ENCODE measurements around the gene MAPKBP1.

The MAPKBP1 gene

GRCh38 chr15:41856262-41856661 lies 82.0 kb downstream of the MAPKBP1 start:
- Histone ChIP-seq H3K79me1 (ENCODE audit: low read length) (no peaks in the 10 kb centered on the region), H3K23ac (ENCODE audit: low read length) (no peak overlapping the region), H3K36me3 (ENCODE audit: control insufficient read depth in 1 of 2, insufficient read depth in 2 of 2, low read length in 2 of 2) (no peaks in the 10 kb centered on the region), H3K4me3 (ENCODE audit: low read depth, low read length) (no peak overlapping the region), H4K8ac (ENCODE audit: low read depth, low read length) (no peak overlapping the region), H3K4ac (ENCODE audit: low read depth, low read length) (no peak overlapping the region), H3K14ac (ENCODE audit: low read length) (no peak overlapping the region), H3K9ac (ENCODE audit: low read length) (no peak overlapping the region), H2AFZ (ENCODE audit: insufficient read depth, low read length, poor library complexity) (no peak overlapping the region), H3K27ac (ENCODE audit: low read depth, low read length) (no peak overlapping the region), H4K12ac (ENCODE audit: low read depth, low read length) (no peak overlapping the region), H3K4me2 (ENCODE audit: low read length) (no peak overlapping the region), H2BK5ac (ENCODE audit: low read depth, low read length, poor library complexity) (no peak overlapping the region), H3K4me1 (ENCODE audit: control insufficient read depth in 1 of 2, insufficient read depth in 2 of 2, low read length in 2 of 2) (no peaks in the 10 kb centered on the region), H4K91ac (ENCODE audit: low read depth, low read length) (no peak overlapping the region), H2BK12ac (ENCODE audit: low read length) (no peak overlapping the region), H3K27me3 (ENCODE audit: insufficient read depth, low read length) (no peaks in the 10 kb centered on the region), H2BK120ac (ENCODE audit: insufficient read depth, low read length, poor library complexity) (no peak overlapping the region), H3K79me2 (ENCODE audit: control insufficient read depth, insufficient read depth, low read length, poor library complexity) (no peaks in the 10 kb centered on the region), H3K18ac (ENCODE audit: low read length) (no peak overlapping the region), H3K9me3 (ENCODE audit: insufficient read depth, low read depth, low read length) (no peaks in the 10 kb centered on the region), H2AK5ac (ENCODE audit: low read length) (no peak overlapping the region)
- no peak for DNase-seq
- WGBS (ENCODE audit: extremely low coverage, insufficient coverage, insufficient read length) = no CpG with 5 or more reads among the region's 17 CpGs

GRCh38 chr15:41856716-41857115 lies 82.4 kb downstream of the MAPKBP1 start:
- Histone ChIP-seq H3K79me1 (ENCODE audit: low read length) (no peaks in the 10 kb centered on the region), H4K91ac (ENCODE audit: low read depth, low read length) (no peak overlapping the region), H3K4me1 (ENCODE audit: control insufficient read depth in 1 of 2, insufficient read depth in 2 of 2, low read length in 2 of 2) (no peaks in the 10 kb centered on the region), H2BK120ac (ENCODE audit: insufficient read depth, low read length, poor library complexity) (no peak overlapping the region), H2BK5ac (ENCODE audit: low read depth, low read length, poor library complexity) (no peak overlapping the region), H3K27me3 (ENCODE audit: insufficient read depth, low read length) (no peaks in the 10 kb centered on the region), H3K4ac (ENCODE audit: low read depth, low read length) (no peak overlapping the region), H3K4me3 (ENCODE audit: low read depth, low read length) (no peak overlapping the region), H2BK12ac (ENCODE audit: low read length) (no peak overlapping the region), H4K8ac (ENCODE audit: low read depth, low read length) (no peak overlapping the region), H2AFZ (ENCODE audit: insufficient read depth, low read length, poor library complexity) (no peak overlapping the region), H3K4me2 (ENCODE audit: low read length) (no peak overlapping the region), H4K12ac (ENCODE audit: low read depth, low read length) (no peak overlapping the region), H3K9me3 (ENCODE audit: insufficient read depth, low read depth, low read length) (no peaks in the 10 kb centered on the region), H3K18ac (ENCODE audit: low read length) (no peak overlapping the region), H3K36me3 (ENCODE audit: control insufficient read depth in 1 of 2, insufficient read depth in 2 of 2, low read length in 2 of 2) (no peaks in the 10 kb centered on the region), H3K14ac (ENCODE audit: low read length) (no peak overlapping the region), H2AK5ac (ENCODE audit: low read length) (no peak overlapping the region), H3K79me2 (ENCODE audit: control insufficient read depth, insufficient read depth, low read length, poor library complexity) (no peaks in the 10 kb centered on the region), H3K27ac (ENCODE audit: low read depth, low read length) (no peak overlapping the region), H3K9ac (ENCODE audit: low read length) (no peak overlapping the region), H3K23ac (ENCODE audit: low read length) (no peak overlapping the region)
- WGBS (ENCODE audit: extremely low coverage, insufficient coverage, insufficient read length) = no CpG with 5 or more reads among the region's 12 CpGs
- DNase-seq = no peak

GRCh38 chr15:41857316-41857715 lies 83.0 kb downstream of the MAPKBP1 start:
- Histone ChIP-seq H3K14ac (ENCODE audit: low read length) (no peak overlapping the region), H3K79me1 (ENCODE audit: low read length) (no peaks in the 10 kb centered on the region), H3K79me2 (ENCODE audit: control insufficient read depth, insufficient read depth, low read length, poor library complexity) (no peaks in the 10 kb centered on the region), H3K36me3 (ENCODE audit: control insufficient read depth in 1 of 2, insufficient read depth in 2 of 2, low read length in 2 of 2) (no peaks in the 10 kb centered on the region), H3K9me3 (ENCODE audit: insufficient read depth, low read depth, low read length) (no peaks in the 10 kb centered on the region), H4K91ac (ENCODE audit: low read depth, low read length) (no peak overlapping the region), H4K8ac (ENCODE audit: low read depth, low read length) (no peak overlapping the region), H3K23ac (ENCODE audit: low read length) (no peak overlapping the region), H3K4me3 (ENCODE audit: low read depth, low read length) (no peak overlapping the region), H2AK5ac (ENCODE audit: low read length) (no peak overlapping the region), H3K27ac (ENCODE audit: low read depth, low read length) (no peak overlapping the region), H2BK12ac (ENCODE audit: low read length) (no peak overlapping the region), H2AFZ (ENCODE audit: insufficient read depth, low read length, poor library complexity) (no peak overlapping the region), H3K4me2 (ENCODE audit: low read length) (no peak overlapping the region), H2BK120ac (ENCODE audit: insufficient read depth, low read length, poor library complexity) (no peak overlapping the region), H3K27me3 (ENCODE audit: insufficient read depth, low read length) (no peaks in the 10 kb centered on the region), H3K4ac (ENCODE audit: low read depth, low read length) (no peak overlapping the region), H3K18ac (ENCODE audit: low read length) (no peak overlapping the region), H2BK5ac (ENCODE audit: low read depth, low read length, poor library complexity) (no peak overlapping the region), H3K4me1 (ENCODE audit: control insufficient read depth in 1 of 2, insufficient read depth in 2 of 2, low read length in 2 of 2) (no peaks in the 10 kb centered on the region), H4K12ac (ENCODE audit: low read depth, low read length) (no peak overlapping the region), H3K9ac (ENCODE audit: low read length) (no peak overlapping the region)
- DNase-seq = no peak
- no CpG with 5 or more reads among the region's 9 CpGs for WGBS (ENCODE audit: extremely low coverage, insufficient coverage, insufficient read length)

GRCh38 chr15:41858756-41859155 lies 84.5 kb downstream of the MAPKBP1 start:
- Histone ChIP-seq H3K79me1 (ENCODE audit: low read length) (no peaks in the 10 kb centered on the region), H3K18ac (ENCODE audit: low read length) (no peak overlapping the region), H2AFZ (ENCODE audit: insufficient read depth, low read length, poor library complexity) (no peak overlapping the region), H4K12ac (ENCODE audit: low read depth, low read length) (no peak overlapping the region), H3K4ac (ENCODE audit: low read depth, low read length) (no peak overlapping the region), H2BK120ac (ENCODE audit: insufficient read depth, low read length, poor library complexity) (no peak overlapping the region), H3K14ac (ENCODE audit: low read length) (no peak overlapping the region), H2BK12ac (ENCODE audit: low read length) (no peak overlapping the region), H4K91ac (ENCODE audit: low read depth, low read length) (no peak overlapping the region), H3K4me2 (ENCODE audit: low read length) (no peak overlapping the region), H3K27ac (ENCODE audit: low read depth, low read length) (no peak overlapping the region), H2AK5ac (ENCODE audit: low read length) (no peak overlapping the region), H3K23ac (ENCODE audit: low read length) (no peak overlapping the region), H3K9ac (ENCODE audit: low read length) (no peak overlapping the region), H3K27me3 (ENCODE audit: insufficient read depth, low read length) (no peaks in the 10 kb centered on the region), H3K4me3 (ENCODE audit: low read depth, low read length) (no peak overlapping the region), H3K9me3 (ENCODE audit: insufficient read depth, low read depth, low read length) (no peaks in the 10 kb centered on the region), H3K4me1 (ENCODE audit: control insufficient read depth in 1 of 2, insufficient read depth in 2 of 2, low read length in 2 of 2) (no peaks in the 10 kb centered on the region), H3K79me2 (ENCODE audit: control insufficient read depth, insufficient read depth, low read length, poor library complexity) (no peaks in the 10 kb centered on the region), H4K8ac (ENCODE audit: low read depth, low read length) (no peak overlapping the region), H3K36me3 (ENCODE audit: control insufficient read depth in 1 of 2, insufficient read depth in 2 of 2, low read length in 2 of 2) (no peaks in the 10 kb centered on the region), H2BK5ac (ENCODE audit: low read depth, low read length, poor library complexity) (no peak overlapping the region)
- WGBS (ENCODE audit: extremely low coverage, insufficient coverage, insufficient read length) = no CpG with 5 or more reads among the region's 15 CpGs
- DNase-seq = no peak

Data from trophoblast cell (in vitro differentiated cells and primary cell).